Immature natural killer cell (primary cell): ENCODE results near the gene ATP6AP1. TPM values are rescaled to one million over a fixed set of nuclear protein-coding genes. Genes with fewer than 3 reads are reported as not detected.
"Not testable (repeated sequence)": the region's sequence is repeated elsewhere in the genome, so short reads cannot be mapped to it uniquely, and the experiment has no call there.

Experiments
- DNase-seq, 3 donors: peaks; one replicate each; pipeline ENCODE4 v3.0.0; 2022; ENCODE audit warnings: mixed read lengths in 1 of 3
- H3K27ac Mint-ChIP-seq, 6 donors: one replicate each; pipeline ENCODE4 v1.8.0; 2020; ENCODE audit warnings: mixed read lengths in 6 of 6, mild to moderate bottlenecking in 5 of 6, inconsistent platforms in 4 of 6, moderate library complexity in 3 of 6
- H3K27me3 Mint-ChIP-seq, 3 donors: one replicate each; pipeline ENCODE4 v1.8.0; 2020 to 2021; ENCODE audit warnings: low read depth in 3 of 3, mild to moderate bottlenecking in 3 of 3, mixed read lengths in 3 of 3, moderate library complexity in 3 of 3, inconsistent platforms in 1 of 3
- H3K36me3 Mint-ChIP-seq, 3 donors: one replicate each; pipeline ENCODE4 v1.8.0; 2020; ENCODE audit warnings: mixed read lengths in 3 of 3, inconsistent platforms in 2 of 3, mild to moderate bottlenecking in 2 of 3
- H3K4me1 Mint-ChIP-seq, 2 donors: one replicate each; pipeline ENCODE4 v1.8.0; 2020; ENCODE audit warnings: inconsistent platforms in 2 of 2, mild to moderate bottlenecking in 2 of 2, mixed read lengths in 2 of 2, moderate library complexity in 1 of 2
- H3K4me3 Mint-ChIP-seq, 5 donors: one replicate each; pipeline ENCODE4 v1.8.0; 2020; ENCODE audit warnings: mild to moderate bottlenecking in 5 of 5, mixed read lengths in 5 of 5, inconsistent platforms in 3 of 5, moderate library complexity in 3 of 5
- H3K9me3 Mint-ChIP-seq, 6 donors: one replicate each; pipeline ENCODE4 v1.8.0; 2020; ENCODE audit warnings: mild to moderate bottlenecking in 6 of 6, mixed read lengths in 6 of 6, inconsistent platforms in 4 of 6, moderate library complexity in 3 of 6
- polyA plus RNA-seq, 3 donors: library from polyadenylated mRNA; unstranded; fragments of 300-500 nt; fragmentation: Illumina TruSeq; gene quantifications; one replicate each; pipeline ENCODE4 v1.2.3, GENCODE V29; 2021

Gene ATP6AP1
- polyA plus RNA-seq, 3 donors from 2014 or later: 98.3 to 193 (median 154) TPM

- not testable (repeated sequence) for H3K4me1 Mint-ChIP-seq, H3K27me3 Mint-ChIP-seq, H3K9me3 Mint-ChIP-seq, H3K36me3 Mint-ChIP-seq, H3K4me3 Mint-ChIP-seq, H3K27ac Mint-ChIP-seq
- DNase-seq: peak; percentile 33 to 65 (median 55)
Observed at GRCh38 chrX:154389812-154390747, 38.4 kb upstream of the ATP6AP1 start.

GRCh38 chrX:154396363-154396762 lies 32.1 kb upstream of the ATP6AP1 start:
- Mint-ChIP-seq H3K4me3 (peak overlapping the region in 2 of 5 donors; percentile 95 to 98), H3K27ac (peak overlapping the region in 2 of 6 donors; percentile 99)

GRCh38 chrX:154396973-154397887 lies 31.2 kb upstream of the ATP6AP1 start:
- H3K9me3 Mint-ChIP-seq: no peaks in the 10 kb centered on the region
- H3K27ac Mint-ChIP-seq: peak overlapping the region; percentile 97 to 100 (median 99)
- peaks cover 28 to 34% (median 32%) of the 10 kb centered on the region in 3 donors for H3K27me3 Mint-ChIP-seq
- peak; percentile 65 to 69 (median 67) for DNase-seq
- peaks cover 8 to 25% (median 13%) of the 10 kb centered on the region in 3 donors for H3K36me3 Mint-ChIP-seq
- peaks cover 15 to 24% of the 10 kb centered on the region in 2 donors for H3K4me1 Mint-ChIP-seq
- peak overlapping the region; percentile 95 to 99 (median 98) for H3K4me3 Mint-ChIP-seq

More at GRCh38 chrX:154396363-154396762, 32.1 kb upstream of the ATP6AP1 start:
- not testable (repeated sequence) for H3K9me3 Mint-ChIP-seq, DNase-seq
- Mint-ChIP-seq H3K36me3 (peaks cover 8 to 25% (median 13%) of the 10 kb centered on the region in 3 donors), H3K27me3 (peaks cover 28 to 34% (median 32%) of the 10 kb centered on the region in 3 donors), H3K4me1 (peaks cover 15 to 24% of the 10 kb centered on the region in 2 donors)

GRCh38 chrX:154397888-154398667 lies 30.4 kb upstream of the ATP6AP1 start, which contains the start of gene RPL10:
TSS of gene RPL10 (plus strand) at chrX:154398377. CDS start at chrX:154398520, 143 bp downstream.
- Mint-ChIP-seq H3K36me3 (peaks cover 8 to 25% (median 13%) of the 10 kb centered on the region in 3 donors), H3K4me3 (peak within 1 kb of the TSS; percentile 95 to 99 (median 98)), H3K9me3 (no peaks in the 10 kb centered on the region), H3K4me1 (peaks cover 15 to 24% of the 10 kb centered on the region in 2 donors), H3K27ac (peak within 1 kb of the TSS; percentile 97 to 100 (median 99)), H3K27me3 (peaks cover 31 to 34% (median 32%) of the 10 kb centered on the region in 3 donors)
- peak; percentile 91 to 95 (median 94) for DNase-seq

GRCh38 chrX:154398668-154399526 lies 29.6 kb upstream of the ATP6AP1 start:
- Mint-ChIP-seq H3K27me3 (peaks cover 32 to 34% (median 32%) of the 10 kb centered on the region in 3 donors), H3K36me3 (peaks cover 8 to 28% (median 13%) of the 10 kb centered on the region in 3 donors), H3K27ac (peak overlapping the region; percentile 97 to 100 (median 99)), H3K4me1 (peaks cover 15 to 24% of the 10 kb centered on the region in 2 donors), H3K9me3 (no peaks in the 10 kb centered on the region), H3K4me3 (peak overlapping the region; percentile 95 to 99 (median 98))
- DNase-seq: peak; percentile 78 to 84 (median 83)

GRCh38 chrX:154399527-154400368 lies 28.7 kb upstream of the ATP6AP1 start:
- DNase-seq: no peak
- Mint-ChIP-seq H3K36me3 (peaks cover 8 to 28% (median 13%) of the 10 kb centered on the region in 3 donors), H3K4me3 (peak overlapping the region; percentile 95 to 99 (median 98)), H3K9me3 (no peaks in the 10 kb centered on the region), H3K27me3 (peaks cover 32 to 35% (median 34%) of the 10 kb centered on the region in 3 donors), H3K27ac (peak overlapping the region; percentile 97 to 100 (median 99)), H3K4me1 (peaks cover 15 to 24% of the 10 kb centered on the region in 2 donors)

GRCh38 chrX:154400369-154400817 lies 28.1 kb upstream of the ATP6AP1 start:
- Mint-ChIP-seq H3K36me3 (peaks cover 8 to 28% (median 13%) of the 10 kb centered on the region in 3 donors), H3K4me3 (peak overlapping the region in 4 of 5 donors; percentile 41 to 98 (median 96)), H3K27me3 (peaks cover 32 to 35% (median 34%) of the 10 kb centered on the region in 3 donors), H3K27ac (peak overlapping the region; percentile 52 to 100 (median 99)), H3K4me1 (peaks cover 15 to 24% of the 10 kb centered on the region in 2 donors)
- DNase-seq, H3K9me3 Mint-ChIP-seq: not testable (repeated sequence)

GRCh38 chrX:154401045-154401799 lies 27.3 kb upstream of the ATP6AP1 start:
- DNase-seq: peak in 2 of 3 donors; percentile 24 to 28
- H3K9me3 Mint-ChIP-seq: no peaks in the 10 kb centered on the region
- peaks cover 8 to 28% (median 13%) of the 10 kb centered on the region in 3 donors for H3K36me3 Mint-ChIP-seq
- peaks cover 15 to 24% of the 10 kb centered on the region in 2 donors for H3K4me1 Mint-ChIP-seq
- peaks cover 32 to 35% (median 34%) of the 10 kb centered on the region in 3 donors for H3K27me3 Mint-ChIP-seq
- H3K4me3 Mint-ChIP-seq: peak overlapping the region in 3 of 5 donors; percentile 17 to 98 (median 41)
- peak overlapping the region; percentile 46 to 100 (median 68) for H3K27ac Mint-ChIP-seq

- peaks cover 15 to 22% of the 10 kb centered on the region in 2 donors for H3K4me1 Mint-ChIP-seq
- DNase-seq: no peak
- no peak overlapping the region for H3K4me3 Mint-ChIP-seq
- no peaks in the 10 kb centered on the region for H3K9me3 Mint-ChIP-seq
- peaks cover 28 to 37% (median 35%) of the 10 kb centered on the region in 3 donors for H3K27me3 Mint-ChIP-seq
- peaks cover 8 to 28% (median 13%) of the 10 kb centered on the region in 3 donors for H3K36me3 Mint-ChIP-seq
- H3K27ac Mint-ChIP-seq: peak overlapping the region in 4 of 6 donors; percentile 39 to 64 (median 51)
Observed at GRCh38 chrX:154401918-154402621, 26.4 kb upstream of the ATP6AP1 start.

- H3K4me1 Mint-ChIP-seq: peaks cover 15 to 21% of the 10 kb centered on the region in 2 donors
Observed at GRCh38 chrX:154402622-154403127, 25.8 kb upstream of the ATP6AP1 start.

More at GRCh38 chrX:154402622-154403127, 25.8 kb upstream of the ATP6AP1 start:
- peaks cover 28 to 37% (median 35%) of the 10 kb centered on the region in 3 donors for H3K27me3 Mint-ChIP-seq
- no peaks in the 10 kb centered on the region for H3K9me3 Mint-ChIP-seq
- no peak overlapping the region for H3K4me3 Mint-ChIP-seq
- H3K36me3 Mint-ChIP-seq: peaks cover 8 to 28% (median 13%) of the 10 kb centered on the region in 3 donors
- DNase-seq: no peak
- H3K27ac Mint-ChIP-seq: peak overlapping the region in 1 of 6 donors; percentile 54
